DND-41 (cell line): ENCODE results near the gene FBXW11.

Experiments used
- ATAC-seq: fragments of 200-7000 bp; cut with Tn5 transposase; 3 replicates; pipeline ENCODE4 v1.9.1; 2021; ENCODE audit warnings: low read depth; ENCODE audit not compliant: insufficient read depth
- DNase-seq: peaks from one replicate; pipeline ENCODE4 v3.0.0-alpha.2; 2020
- H2AFZ ChIP-seq: 2 replicates; pipeline ENCODE4 v1.6.0; 2012; ENCODE audit warnings: low read depth, low read length
- H3K27ac ChIP-seq: 2 replicates; pipeline ENCODE4 v1.5.1; 2012; ENCODE audit warnings: low read length, inconsistent platforms
- H3K27me3 ChIP-seq: fragments of 200-600 bp; sonication (generic); 2 replicates; pipeline ENCODE4 v1.6.0; 2012; ENCODE audit warnings: low read length, mild to moderate bottlenecking, inconsistent platforms; ENCODE audit not compliant: insufficient read depth, poor library complexity
- H3K36me3 ChIP-seq: 2 replicates; pipeline ENCODE4 v1.5.1; 2012; ENCODE audit warnings: low read length, inconsistent platforms; ENCODE audit not compliant: insufficient read depth
- H3K4me1 ChIP-seq: 2 replicates; pipeline ENCODE4 v1.5.1; 2012; ENCODE audit warnings: mild to moderate bottlenecking, low read length; ENCODE audit not compliant: insufficient read depth
- H3K4me2 ChIP-seq: 2 replicates; pipeline ENCODE4 v1.6.0; 2012; ENCODE audit warnings: mild to moderate bottlenecking, moderate library complexity, low read length, inconsistent platforms; ENCODE audit not compliant: insufficient read depth
- H3K4me3 ChIP-seq, 2 experiments: fragments of 200-600 bp in 1 of 2; shearing (Covaris generic) in 1 of 2; 2 replicates each; pipeline ENCODE4 v1.5.1; 2012 to 2016; ENCODE audit warnings: inconsistent platforms in 2 of 2, low read length in 2 of 2, mild to moderate bottlenecking in 2 of 2, low read depth in 1 of 2, moderate library complexity in 1 of 2
- H3K79me2 ChIP-seq: 2 replicates; pipeline ENCODE4 v1.6.0; 2012; ENCODE audit warnings: low read length, inconsistent platforms; ENCODE audit not compliant: insufficient read depth
- H3K9ac ChIP-seq: 2 replicates; pipeline ENCODE4 v1.6.0; 2012; ENCODE audit warnings: low read depth, mild to moderate bottlenecking, inconsistent platforms, low read length, moderate library complexity
- H3K9me3 ChIP-seq: 2 replicates; pipeline ENCODE4 v1.5.1; 2012; ENCODE audit warnings: low read length, moderate library complexity, mild to moderate bottlenecking, inconsistent platforms; ENCODE audit not compliant: insufficient read depth, severe bottlenecking
- H4K20me1 ChIP-seq: 2 replicates; pipeline ENCODE4 v1.6.0; 2012; ENCODE audit warnings: low read length; ENCODE audit not compliant: insufficient read depth
- CTCF ChIP-seq: IDR thresholded peaks from 2 replicates; pipeline ENCODE4 v1.5.1; 2012; ENCODE audit warnings: borderline replicate concordance, low read length, moderate library complexity, mild to moderate bottlenecking; ENCODE audit not compliant: poor library complexity, severe bottlenecking; ENCODE audit errors: extremely low read depth
- EZH2 ChIP-seq: IDR thresholded peaks from 3 replicates; pipeline ENCODE4 v1.6.1; 2012; ENCODE audit warnings: borderline replicate concordance, low read depth, mild to moderate bottlenecking, moderate library complexity, low read length, inconsistent platforms; ENCODE audit not compliant: severe bottlenecking

FBXW11 gene

GRCh38 chr5:172054611-172055153 is 48.2 kb upstream of the FBXW11 start:
- Histone ChIP-seq H2AFZ (no peak overlapping the region), H3K9ac (no peak overlapping the region), H3K27ac (no peak overlapping the region), H3K79me2 (no peaks in the 10 kb centered on the region), H3K4me2 (no peak overlapping the region), H3K27me3 (no peaks in the 10 kb centered on the region), H4K20me1 (no peaks in the 10 kb centered on the region), H3K4me3 (no peak overlapping the region), H3K4me1 (no peaks in the 10 kb centered on the region), H3K9me3 (no peaks in the 10 kb centered on the region), H3K36me3 (peaks cover 49% of the 10 kb centered on the region)
- no peak for DNase-seq
- peak; percentile 31; the same call in 1 of the 3 replicates for ATAC-seq
- TF ChIP-seq CTCF (no peak), EZH2 (no peak)

- no peaks in the 10 kb centered on the region for H3K79me2 ChIP-seq
- H3K27me3 ChIP-seq: no peaks in the 10 kb centered on the region
- H3K4me2 ChIP-seq: no peak overlapping the region
- no peak overlapping the region for H2AFZ ChIP-seq
- no peaks in the 10 kb centered on the region for H4K20me1 ChIP-seq
- ATAC-seq (no peak), DNase-seq (no peak)
- peak; percentile 6 for TF ChIP-seq CTCF
- TF ChIP-seq EZH2: no peak
- H3K4me3 ChIP-seq: no peak overlapping the region
- H3K9ac ChIP-seq: no peak overlapping the region
- no peaks in the 10 kb centered on the region for H3K4me1 ChIP-seq
- H3K27ac ChIP-seq: no peak overlapping the region
- peaks cover 54% of the 10 kb centered on the region for H3K36me3 ChIP-seq
- H3K9me3 ChIP-seq: no peaks in the 10 kb centered on the region
Observed at GRCh38 chr5:172052450-172053236, 46.2 kb upstream of the FBXW11 start.

DNA sequence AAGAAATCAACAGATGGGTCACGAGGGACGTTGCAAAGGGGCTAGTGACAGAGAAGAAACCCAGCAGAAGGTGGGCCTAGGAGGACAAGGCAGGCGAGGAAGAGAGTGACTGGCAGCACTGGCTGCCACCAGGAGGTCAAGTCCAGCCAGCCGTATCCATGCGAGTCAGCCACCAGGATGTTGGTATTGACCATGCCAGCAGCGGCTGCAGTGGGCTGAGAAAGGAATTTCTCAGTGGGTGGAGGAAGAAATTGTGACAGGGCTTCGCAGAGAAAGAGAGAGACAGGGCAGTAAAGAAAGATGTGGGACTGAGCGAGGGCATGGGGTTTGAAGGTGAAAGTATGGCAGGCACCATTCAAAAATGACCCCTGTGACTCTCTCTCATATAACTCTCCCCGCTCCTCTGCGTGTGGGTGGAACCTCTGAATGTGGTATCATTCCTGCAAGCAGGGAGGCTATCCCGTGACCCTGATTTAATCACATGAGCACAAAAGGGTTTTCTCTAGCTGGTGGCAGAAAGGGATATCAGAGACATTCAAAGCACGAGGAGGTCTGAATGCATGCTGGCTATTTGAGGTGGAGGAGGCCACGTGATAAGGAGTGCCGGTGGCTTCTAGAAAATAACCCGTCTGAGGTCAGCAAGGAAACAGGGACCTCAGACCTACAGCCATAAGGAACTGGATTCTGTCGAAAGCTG is 45.4 kb upstream of the FBXW11 start:
- no peak for DNase-seq
- TF ChIP-seq EZH2: no peak
- TF ChIP-seq CTCF: no peak
- Histone ChIP-seq H3K79me2 (no peaks in the 10 kb centered on the region), H3K36me3 (peaks cover 60% of the 10 kb centered on the region), H3K4me3 (no peak overlapping the region), H3K9me3 (no peaks in the 10 kb centered on the region), H3K27ac (no peak overlapping the region), H3K4me2 (no peak overlapping the region), H3K27me3 (no peaks in the 10 kb centered on the region), H3K9ac (no peak overlapping the region), H4K20me1 (no peaks in the 10 kb centered on the region), H3K4me1 (no peaks in the 10 kb centered on the region), H2AFZ (no peak overlapping the region)
- ATAC-seq: no peak
